PFSK-1 (cell line): ENCODE measurements around the gene CYP17A1.

Experiments
- FOXP2 ChIP-seq: optimal IDR thresholded peaks from 2 replicates; pipeline ENCODE3; 2011; ENCODE audit warnings: borderline replicate concordance, control low read depth, inconsistent platforms; ENCODE audit not compliant: insufficient read depth; ENCODE audit errors: extremely low read length, extremely low read depth
- POLR2AphosphoS5 ChIP-seq: IDR thresholded peaks from 2 replicates; pipeline ENCODE4 v1.6.1; 2012; ENCODE audit warnings: low read depth, mild to moderate bottlenecking, control low read depth, low read length, moderate library complexity
- SIN3A ChIP-seq: IDR thresholded peaks from 2 replicates; pipeline ENCODE4 v1.6.1; 2012; ENCODE audit warnings: mild to moderate bottlenecking, low read length, moderate library complexity, borderline replicate concordance; ENCODE audit not compliant: insufficient read depth
- TAF1 ChIP-seq: IDR thresholded peaks from 2 replicates; pipeline ENCODE4 v1.6.1; 2012; ENCODE audit warnings: low read length, control low read depth, borderline replicate concordance; ENCODE audit not compliant: insufficient read depth
- TF ChIP-seq, protein P1 (sequence below), 2 experiments: IDR thresholded peaks; 2 replicates each; pipeline versions ENCODE4 v1.6.1 to v1.8.0; 2011 to 2012; ENCODE audit warnings: low read depth in 2 of 2, low read length in 2 of 2, control low read depth in 1 of 2, inconsistent platforms in 1 of 2, mild to moderate bottlenecking in 1 of 2, moderate library complexity in 1 of 2; ENCODE audit not compliant: insufficient read depth in 1 of 2

Gene CYP17A1

DNA sequence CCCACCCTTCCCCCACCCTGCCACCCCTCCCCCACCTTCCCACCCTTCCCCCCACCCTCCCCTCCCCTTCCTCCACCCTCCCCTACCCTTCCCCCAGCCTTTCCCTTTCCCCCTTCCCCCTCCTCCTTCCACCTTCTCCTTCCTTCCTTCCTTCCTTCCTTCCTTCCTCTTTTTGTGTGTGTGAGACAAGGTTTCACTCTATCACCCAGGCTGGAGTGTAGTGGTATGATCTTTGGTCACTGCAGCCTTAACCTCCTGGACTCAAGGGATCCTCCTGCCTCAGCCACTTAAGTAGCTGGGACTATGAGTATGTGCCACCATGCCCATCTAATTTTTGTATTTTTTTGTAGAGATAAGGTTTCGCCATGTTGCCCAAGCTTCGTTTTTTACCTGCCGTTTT is 35.2 kb downstream of the CYP17A1 start:
- no peak for TF ChIP-seq POLR2AphosphoS5
- TF ChIP-seq, protein P1, sequence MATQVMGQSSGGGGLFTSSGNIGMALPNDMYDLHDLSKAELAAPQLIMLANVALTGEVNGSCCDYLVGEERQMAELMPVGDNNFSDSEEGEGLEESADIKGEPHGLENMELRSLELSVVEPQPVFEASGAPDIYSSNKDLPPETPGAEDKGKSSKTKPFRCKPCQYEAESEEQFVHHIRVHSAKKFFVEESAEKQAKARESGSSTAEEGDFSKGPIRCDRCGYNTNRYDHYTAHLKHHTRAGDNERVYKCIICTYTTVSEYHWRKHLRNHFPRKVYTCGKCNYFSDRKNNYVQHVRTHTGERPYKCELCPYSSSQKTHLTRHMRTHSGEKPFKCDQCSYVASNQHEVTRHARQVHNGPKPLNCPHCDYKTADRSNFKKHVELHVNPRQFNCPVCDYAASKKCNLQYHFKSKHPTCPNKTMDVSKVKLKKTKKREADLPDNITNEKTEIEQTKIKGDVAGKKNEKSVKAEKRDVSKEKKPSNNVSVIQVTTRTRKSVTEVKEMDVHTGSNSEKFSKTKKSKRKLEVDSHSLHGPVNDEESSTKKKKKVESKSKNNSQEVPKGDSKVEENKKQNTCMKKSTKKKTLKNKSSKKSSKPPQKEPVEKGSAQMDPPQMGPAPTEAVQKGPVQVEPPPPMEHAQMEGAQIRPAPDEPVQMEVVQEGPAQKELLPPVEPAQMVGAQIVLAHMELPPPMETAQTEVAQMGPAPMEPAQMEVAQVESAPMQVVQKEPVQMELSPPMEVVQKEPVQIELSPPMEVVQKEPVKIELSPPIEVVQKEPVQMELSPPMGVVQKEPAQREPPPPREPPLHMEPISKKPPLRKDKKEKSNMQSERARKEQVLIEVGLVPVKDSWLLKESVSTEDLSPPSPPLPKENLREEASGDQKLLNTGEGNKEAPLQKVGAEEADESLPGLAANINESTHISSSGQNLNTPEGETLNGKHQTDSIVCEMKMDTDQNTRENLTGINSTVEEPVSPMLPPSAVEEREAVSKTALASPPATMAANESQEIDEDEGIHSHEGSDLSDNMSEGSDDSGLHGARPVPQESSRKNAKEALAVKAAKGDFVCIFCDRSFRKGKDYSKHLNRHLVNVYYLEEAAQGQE (IDR thresholded peaks at IDR 0.05; ENCODE audit: insufficient read depth in 1 of 2, low read depth in 2 of 2, low read length in 2 of 2): 0 out of 4 replicates have a peak, but pooled peaks of 1 of the 2 experiments have one; percentile 15

DNA sequence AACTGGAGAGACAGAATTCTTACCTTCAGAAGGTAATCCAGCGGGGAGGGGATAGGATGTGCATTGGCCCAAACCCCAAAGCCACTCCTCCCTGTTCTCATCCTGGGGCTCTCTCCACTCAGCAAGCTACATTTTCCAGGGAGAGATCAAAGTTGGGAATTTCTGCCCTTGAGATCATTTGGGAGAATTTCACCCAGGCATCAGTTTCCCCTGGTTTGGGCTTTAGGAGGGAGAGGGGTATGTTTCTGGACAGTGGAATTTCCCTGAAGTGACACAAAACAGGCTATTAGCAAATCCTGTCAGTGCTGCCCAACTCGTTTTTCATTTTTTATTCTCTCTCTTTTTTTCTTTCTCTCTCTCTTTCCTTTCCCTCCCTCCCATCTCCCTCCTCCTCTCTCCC is 35.7 kb downstream of the CYP17A1 start:
- TF ChIP-seq, protein P1 (IDR thresholded peaks at IDR 0.05; ENCODE audit: insufficient read depth in 1 of 2, low read depth in 2 of 2, low read length in 2 of 2): no peak
- TF ChIP-seq FOXP2: no peak
- TF ChIP-seq TAF1: no peak
- TF ChIP-seq POLR2AphosphoS5: no peak
- TF ChIP-seq SIN3A: no peak

DNA sequence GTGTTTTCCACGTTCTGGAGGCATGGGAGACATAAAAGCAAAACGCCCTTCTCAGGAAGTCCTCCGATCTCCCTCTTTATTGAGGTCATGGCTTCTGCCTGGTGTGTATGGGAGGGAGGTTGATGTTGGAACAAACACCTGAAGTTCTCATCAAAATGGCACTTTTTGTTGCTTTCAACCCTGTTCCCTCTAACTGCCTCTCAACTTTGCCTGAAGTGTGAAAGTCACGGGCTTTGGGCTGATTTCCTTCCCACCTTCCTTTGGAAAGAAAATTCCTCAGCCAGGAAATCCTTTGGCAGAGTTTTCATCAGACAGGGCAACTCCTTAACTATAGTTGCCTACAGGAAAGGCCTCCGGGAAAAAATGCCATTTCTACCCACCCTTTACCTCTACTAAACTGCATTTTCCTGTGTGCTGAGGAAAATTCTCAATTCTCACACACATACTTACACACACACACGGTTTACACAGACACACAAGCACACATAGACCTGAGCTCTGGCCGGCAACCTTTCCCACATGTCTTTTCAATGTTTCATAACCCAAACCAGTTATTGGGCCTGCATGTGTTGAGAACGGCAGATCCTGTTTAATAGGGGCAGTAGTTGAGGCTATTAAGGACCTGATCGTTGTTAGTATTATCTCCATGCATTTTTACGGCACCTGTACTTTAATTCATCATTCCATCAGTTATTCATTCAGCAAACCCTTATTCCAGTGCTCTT is 36.4 kb downstream of the CYP17A1 start:
- TF ChIP-seq TAF1: no peak
- TF ChIP-seq SIN3A: no peak
- no peak for TF ChIP-seq FOXP2
- TF ChIP-seq, protein P1 (IDR thresholded peaks at IDR 0.05; ENCODE audit: insufficient read depth in 1 of 2, low read depth in 2 of 2, low read length in 2 of 2): no peak
- no peak for TF ChIP-seq POLR2AphosphoS5

DNA sequence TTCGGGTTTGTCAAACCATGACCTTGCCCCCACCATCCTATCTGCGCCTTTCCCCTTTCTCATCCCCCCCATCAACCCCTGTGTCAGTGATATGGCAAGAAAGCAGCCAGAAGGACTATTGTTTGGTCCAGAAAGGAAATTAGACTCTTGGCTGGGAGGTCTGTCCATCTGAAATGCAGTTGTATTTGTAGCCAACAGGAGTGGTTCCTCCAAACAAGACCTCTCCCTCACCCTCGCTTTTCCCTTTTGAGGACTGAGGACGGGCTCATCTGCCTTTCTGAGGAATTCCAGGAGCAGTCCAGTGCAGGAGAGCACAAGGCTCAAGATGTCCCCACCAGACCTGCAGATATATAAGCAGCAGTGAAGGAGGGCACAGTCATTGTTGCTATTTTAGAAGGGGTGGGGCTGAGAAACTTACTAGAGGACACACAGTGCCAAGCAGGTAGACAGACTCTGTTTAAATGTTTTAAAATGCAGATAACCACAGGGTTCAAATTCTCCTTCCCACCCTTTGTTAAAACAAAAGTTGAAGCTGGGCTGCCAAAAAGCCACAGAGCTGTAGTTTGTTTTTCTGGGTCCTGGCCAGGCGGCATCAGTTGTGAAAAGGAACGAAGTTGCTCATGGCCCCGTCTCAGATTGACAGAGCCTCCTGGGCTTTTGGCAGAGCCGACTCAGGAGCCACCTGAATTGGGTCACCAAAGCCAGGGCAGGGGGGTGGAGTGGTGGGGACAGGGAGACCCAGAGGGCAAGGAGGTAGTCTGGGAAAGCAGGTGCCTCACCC is 37.3 kb downstream of the CYP17A1 start:
- TF ChIP-seq SIN3A (no peak), POLR2AphosphoS5 (no peak), FOXP2 (no peak), TAF1 (no peak)
- TF ChIP-seq, protein P1 (IDR thresholded peaks at IDR 0.05; ENCODE audit: insufficient read depth in 1 of 2, low read depth in 2 of 2, low read length in 2 of 2): no peak
